HK-2 (cell line): ENCODE data around the gene NAA35.
"Not testable (repeated sequence)": the region's sequence is repeated elsewhere in the genome, so short reads cannot be mapped to it uniquely, and the experiment has no call there.

ENCODE experiments used
- DNase-seq: peaks from one replicate; pipeline ENCODE4 v3.0.0-alpha.2; 2018; ENCODE audit not compliant: unreplicated experiment

Gene NAA35

GRCh38 chr9:85944672-85945071 is 3.7 kb downstream of the NAA35 start:
- no peak for DNase-seq

- no peak for DNase-seq
These were observed 8.8 kb downstream of the NAA35 start for GRCh38 chr9:85949586-85950335.

GRCh38 chr9:85959955-85960354 is 19.0 kb downstream of the NAA35 start:
- no peak for DNase-seq

- DNase-seq: no peak
These were observed 19.7 kb downstream of the NAA35 start for GRCh38 chr9:85960688-85961093.

GRCh38 chr9:85964526-85964925 is 23.6 kb downstream of the NAA35 start:
- no peak for DNase-seq

GRCh38 chr9:85964949-85965348 is 24.0 kb downstream of the NAA35 start:
- no peak for DNase-seq

- no peak for DNase-seq
These were observed 28.8 kb downstream of the NAA35 start for GRCh38 chr9:85969727-85970126.

GRCh38 chr9:85971731-85972130 is 30.8 kb downstream of the NAA35 start:
- DNase-seq: no peak

GRCh38 chr9:85973238-85973637 is 32.3 kb downstream of the NAA35 start:
- no peak for DNase-seq

GRCh38 chr9:85974055-85974547 is 33.2 kb downstream of the NAA35 start:
- not testable (repeated sequence) for DNase-seq

- no peak for DNase-seq
These were observed 37.5 kb downstream of the NAA35 start for GRCh38 chr9:85978496-85978895.

GRCh38 chr9:85981369-85981768 is 40.4 kb downstream of the NAA35 start:
- DNase-seq: no peak

GRCh38 chr9:85984457-85984856 is 43.5 kb downstream of the NAA35 start:
- DNase-seq: no peak

- no peak for DNase-seq
These were observed 46.3 kb downstream of the NAA35 start for GRCh38 chr9:85987236-85987635.

- DNase-seq: no peak
These were observed 53.2 kb downstream of the NAA35 start for GRCh38 chr9:85994191-85994590.

- no peak for DNase-seq
These were observed 54.2 kb downstream of the NAA35 start for GRCh38 chr9:85995097-85995496.

GRCh38 chr9:85995599-85995998 is 54.7 kb downstream of the NAA35 start:
- no peak for DNase-seq

GRCh38 chr9:86005253-86005775 is 64.4 kb downstream of the NAA35 start:
- DNase-seq: no peak

GRCh38 chr9:86009133-86009532 is 68.2 kb downstream of the NAA35 start:
- no peak for DNase-seq

- no peak for DNase-seq
These were observed 79.8 kb downstream of the NAA35 start for GRCh38 chr9:86020731-86021130.

GRCh38 chr9:86021166-86021565 is 80.2 kb downstream of the NAA35 start:
- no peak for DNase-seq

GRCh38 chr9:86022687-86023266 is 81.8 kb downstream of the NAA35 start:
- DNase-seq: no peak

- no peak for DNase-seq
These were observed 86.8 kb downstream of the NAA35 start for GRCh38 chr9:86027767-86028166.
